Stimulated activated CD8-positive, alpha-beta memory T cell treated with anti-CD3 and anti-CD28 coated beads, Interleukin-15, amount 100 ng/mL, for 4 hours (primary cell): Measurements from ENCODE around the gene HAPLN1.

Experiments
- DNase-seq, 2 donors: peaks; one replicate each; pipeline ENCODE4 v3.0.0-alpha.2; 2020; ENCODE audit warnings: low read depth in 2 of 2

HAPLN1 gene

GRCh38 chr5:83641946-83642345 lies 78.7 kb downstream of the HAPLN1 start:
- no peak for DNase-seq

DNA sequence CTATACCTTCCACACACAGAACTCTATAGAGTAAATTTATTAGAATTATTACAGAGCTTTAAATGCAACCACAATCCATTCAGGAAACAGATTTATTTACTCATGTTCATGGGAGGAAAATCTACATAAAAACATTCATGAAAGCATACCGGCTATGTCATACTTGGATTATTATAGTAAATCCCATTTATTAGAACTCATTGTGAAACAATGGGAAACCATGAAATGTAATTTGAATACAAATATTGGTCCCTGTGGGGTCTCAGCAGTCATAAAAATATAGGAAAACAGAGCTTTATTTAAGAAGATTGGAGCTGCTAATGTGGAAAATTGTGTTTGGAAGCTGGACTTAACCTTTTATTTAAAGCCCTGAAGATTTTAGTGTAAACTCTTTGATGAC lies 80.7 kb downstream of the HAPLN1 start:
- DNase-seq = no peak

DNA sequence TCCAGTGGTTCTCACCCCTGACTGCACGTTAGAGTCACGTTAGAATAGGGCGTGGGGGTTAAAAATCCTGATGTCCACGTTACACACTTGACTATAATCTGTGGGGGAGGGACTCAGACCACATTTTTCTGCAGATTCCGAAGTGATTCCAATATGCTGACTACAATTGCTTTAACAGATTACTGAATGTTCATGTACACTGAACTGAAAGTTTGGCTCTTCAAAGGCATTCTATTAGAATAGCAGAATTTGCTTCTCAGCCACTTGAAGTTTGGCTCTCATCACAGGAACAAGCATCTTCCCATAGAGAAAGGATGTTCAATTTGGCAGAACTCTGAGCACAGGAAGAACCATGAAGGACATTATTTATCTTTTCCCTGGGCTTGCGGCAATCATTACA lies 84.5 kb downstream of the HAPLN1 start:
- no peak for DNase-seq

DNA sequence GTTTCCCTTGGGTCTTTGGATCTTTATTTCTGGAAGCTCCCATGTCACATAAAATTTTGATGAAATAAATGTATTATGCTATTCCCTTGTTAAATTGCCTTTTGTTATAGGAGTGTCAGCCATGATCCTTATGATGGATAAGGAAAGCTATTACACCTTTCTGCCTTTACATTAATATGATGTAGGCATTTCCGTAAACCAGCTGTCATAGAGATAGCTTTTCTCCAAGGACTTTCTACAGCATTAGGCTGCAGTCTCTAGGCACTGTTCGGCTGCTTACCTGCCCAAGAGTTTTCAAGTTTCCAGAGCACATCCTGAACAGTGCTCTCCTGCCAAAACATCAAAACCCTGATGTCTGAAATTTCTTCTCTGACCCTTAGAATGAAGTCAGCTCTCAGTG lies 87.4 kb downstream of the HAPLN1 start:
- DNase-seq = no peak

GRCh38 chr5:83632874-83633273 lies 87.8 kb downstream of the HAPLN1 start:
- DNase-seq = no peak

DNA sequence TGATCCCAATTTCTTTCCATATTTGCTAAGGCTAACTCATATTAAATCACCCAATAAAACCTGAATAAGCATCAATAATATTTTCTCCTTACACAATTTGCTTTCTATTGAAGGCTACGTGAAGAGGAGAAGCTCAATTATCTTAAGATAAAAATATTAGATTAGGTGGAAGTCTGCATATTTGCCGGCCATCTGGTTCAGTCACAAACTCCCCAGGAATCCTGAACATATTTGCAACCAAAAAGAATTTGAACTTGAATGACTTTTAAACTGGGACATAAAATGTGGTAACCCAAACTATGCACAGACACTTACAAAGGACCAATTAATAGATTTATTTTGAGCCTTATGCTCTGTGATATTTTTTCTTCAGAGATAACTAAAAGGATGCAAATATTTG lies 92.3 kb downstream of the HAPLN1 start:
- DNase-seq = no peak

DNA sequence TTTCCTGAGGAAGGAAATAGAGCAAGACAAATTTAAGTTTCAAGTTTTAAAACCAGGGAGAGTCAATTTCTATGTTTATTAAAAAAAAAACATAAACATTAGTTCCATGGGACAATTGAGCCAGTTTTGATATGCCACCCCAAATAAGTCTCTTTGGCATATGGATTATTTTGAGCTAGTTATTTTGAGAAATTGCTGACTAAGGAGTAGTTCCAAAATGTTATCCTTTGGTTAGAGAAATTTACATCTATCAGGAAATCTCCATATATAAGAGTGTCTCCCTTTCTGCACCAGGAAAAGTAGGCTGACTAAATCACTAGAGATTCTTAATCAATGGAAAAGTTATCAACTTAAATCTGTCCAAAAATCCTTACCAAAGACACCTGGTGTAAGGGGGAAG lies 105.8 kb downstream of the HAPLN1 start:
- no peak for DNase-seq

DNA sequence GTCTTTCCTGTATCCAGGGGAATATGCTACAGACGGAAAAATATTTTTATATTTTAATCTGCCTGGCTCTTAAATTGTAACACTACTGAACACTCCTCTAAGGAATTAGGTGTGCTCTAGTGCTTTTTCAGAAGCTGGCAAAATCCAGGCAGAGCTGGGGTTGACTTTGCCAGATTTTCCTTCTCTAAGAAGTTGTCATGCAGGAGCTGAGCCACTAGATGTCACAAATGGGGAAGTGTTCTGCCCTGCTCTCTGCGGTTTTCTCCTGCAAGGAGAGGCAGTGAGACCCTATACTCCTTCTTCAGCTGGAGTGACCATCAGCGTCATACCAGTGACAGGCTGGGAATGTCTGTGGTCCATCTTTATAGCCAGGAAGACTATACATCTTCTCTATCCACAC lies 112.5 kb downstream of the HAPLN1 start:
- no peak for DNase-seq

DNA sequence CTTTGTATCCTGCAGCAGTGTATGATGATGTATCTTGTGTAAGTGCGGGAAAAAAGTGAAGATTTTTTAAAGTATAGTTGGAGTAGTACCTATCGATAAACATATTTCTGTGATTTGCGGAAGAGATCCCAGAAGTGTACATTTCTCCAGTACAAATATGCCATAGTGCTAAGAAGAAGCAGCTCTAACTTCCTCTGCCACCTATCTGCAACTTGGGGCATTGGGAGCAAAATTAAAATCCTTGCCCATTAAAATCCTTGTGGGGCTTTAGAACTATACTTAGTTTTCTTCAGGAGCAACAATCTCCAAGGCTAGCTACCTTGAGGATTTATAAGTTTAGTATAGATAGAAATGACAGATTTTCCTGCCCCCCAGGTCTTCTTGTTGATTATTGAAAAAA lies 125.4 kb downstream of the HAPLN1 start:
- no peak for DNase-seq

- DNase-seq = no peak
These were observed 129.7 kb downstream of the HAPLN1 start for GRCh38 chr5:83590966-83591365.

- no peak for DNase-seq
These were observed 130.9 kb downstream of the HAPLN1 start for GRCh38 chr5:83589786-83590185.
